Endothelial cell of umbilical vein (primary cell): Measurements from ENCODE around the gene RASA4. TPM values are rescaled to one million over a fixed set of nuclear protein-coding genes. Genes with fewer than 3 reads are reported as not detected.
"Not testable (repeated sequence)": the region's sequence is repeated elsewhere in the genome, so short reads cannot be mapped to it uniquely, and the experiment has no call there.

ENCODE experiments used
- BruUV-seq: library from RNA; stranded (reverse); fragments of 400-500 nt; replicated peaks from 2 replicates; lab custom pipeline; 2021; lab: Mats Ljungman, UMichigan
- CTCF ChIA-PET: fragments of 300-600, 350-600 bp; sonication (Branson Sonifier 250); formaldehyde crosslinking; loops from one replicate; lab custom pipeline; 2021; ENCODE audit warnings: antibody characterized with exemption, inconsistent platforms; lab: Charles Lee
- POLR2A ChIA-PET: fragments of 300-600, 350-600 bp; sonication (Branson Sonifier 250); formaldehyde crosslinking; loops from one replicate; lab custom pipeline; 2021; ENCODE audit warnings: antibody characterized with exemption, inconsistent platforms; lab: Charles Lee
- DNase-seq: peaks from one replicate; pipeline ENCODE4 v3.0.0-alpha.2; 2011; ENCODE audit warnings: low read depth, low spot score
- FAIRE-seq: peaks from 2 replicates; lab custom pipeline; 2011; peaks lifted over from hg19 to GRCh38; lab: Jason Lieb, UNC
- H2AFZ ChIP-seq: 2 replicates; pipeline ENCODE4 v1.6.0; 2012; ENCODE audit warnings: low read depth, low read length, control low read depth, inconsistent platforms
- H3K27ac ChIP-seq: 2 replicates; pipeline ENCODE4 v1.5.1; 2011; ENCODE audit warnings: low read depth, mild to moderate bottlenecking, control low read depth, low read length, moderate library complexity; ENCODE audit not compliant: insufficient read depth
- H3K27me3 ChIP-seq, 2 experiments: 2 replicates each; pipeline versions ENCODE4 v1.6.0 to v1.6.1; 2011; ENCODE audit warnings: low read length in 2 of 2, mixed read lengths in 1 of 2; ENCODE audit not compliant: control insufficient read depth in 2 of 2, insufficient read depth in 2 of 2
- H3K36me3 ChIP-seq, 2 experiments: 2 replicates in 1 of 2; 3 replicates in 1 of 2; pipeline ENCODE4 v1.5.1; 2011; ENCODE audit warnings: low read length in 2 of 2, mild to moderate bottlenecking in 1 of 2, moderate library complexity in 1 of 2; ENCODE audit not compliant: control insufficient read depth in 2 of 2, insufficient read depth in 2 of 2; ENCODE audit errors: extremely low read depth in 1 of 2
- H3K4me1 ChIP-seq: 3 replicates; pipeline ENCODE4 v1.5.1; 2011; ENCODE audit warnings: mild to moderate bottlenecking, low read length; ENCODE audit not compliant: control insufficient read depth, insufficient read depth; ENCODE audit errors: extremely low read depth
- H3K4me2 ChIP-seq: 2 replicates; pipeline ENCODE4 v1.6.1; 2011; ENCODE audit warnings: low read length, control low read depth, mixed read lengths; ENCODE audit not compliant: insufficient read depth
- H3K4me3 ChIP-seq, 3 experiments: fragments of 200-600 bp in 1 of 3; sonication (generic), shearing (Covaris generic) in 1 of 3; replicated peaks in 1 of 3; 2 replicates each; pipeline ENCODE4 v1.5.1; 2011 to 2016; ENCODE audit warnings: control low read depth in 3 of 3, low read length in 3 of 3, mild to moderate bottlenecking in 2 of 3, inconsistent platforms in 1 of 3, low read depth in 1 of 3, moderate library complexity in 1 of 3; ENCODE audit not compliant: insufficient read depth in 1 of 3
- H3K79me2 ChIP-seq: 2 replicates; pipeline ENCODE4 v1.6.0; 2012; ENCODE audit warnings: low read length, inconsistent platforms; ENCODE audit not compliant: control insufficient read depth, insufficient read depth
- H3K9ac ChIP-seq: replicated peaks from 2 replicates; pipeline ENCODE3; 2011; ENCODE audit warnings: low read length, control low read depth; ENCODE audit not compliant: insufficient read depth; ENCODE audit errors: extremely low read depth
- H3K9me1 ChIP-seq: replicated peaks from 3 replicates; pipeline ENCODE4 v1.6.0; 2011; ENCODE audit warnings: mild to moderate bottlenecking, low read length; ENCODE audit not compliant: control insufficient read depth, insufficient read depth; ENCODE audit errors: extremely low read depth
- H3K9me3 ChIP-seq: replicated peaks from 2 replicates; pipeline ENCODE4 v1.5.1; 2012; ENCODE audit warnings: low read length, inconsistent platforms; ENCODE audit not compliant: control insufficient read depth, insufficient read depth
- H4K20me1 ChIP-seq: replicated peaks from 2 replicates; pipeline ENCODE3; 2011; ENCODE audit warnings: mild to moderate bottlenecking, low read length; ENCODE audit not compliant: control insufficient read depth, insufficient read depth; ENCODE audit errors: extremely low read depth
- dilution Hi-C: fragments of 300-500 bp; cut with MboI; formaldehyde crosslinking; loops from one replicate; pipeline ENCODE4 v1.15.0; 2019; ENCODE audit warnings: low sequenced_read_pairs; ENCODE audit not compliant: extremely low pct_ligation_motif_present
- intact Hi-C: fragments of 100-400 bp; cut with micrococcal nuclease; formaldehyde crosslinking; loops from one replicate; pipeline ENCODE4 v1.10.0; 2022
- polyA plus RNA-seq, 4 experiments: library from polyadenylated mRNA; depleted of rRNA in 3 of 4; stranded (reverse) in 3 of 4; unstranded in 1 of 4; fragments of >200 nt; gene quantifications; 2 replicates each; pipeline versions ENCODE4 v1.2.1 to v1.2.3, GENCODE V29; 2011 to 2012; ENCODE audit warnings: missing spikeins in 1 of 4
- total RNA-seq: library from RNA; stranded (reverse); gene quantifications from 2 replicates; pipeline ENCODE4 v1.2.3, GENCODE V29; 2021

RASA4 gene
- total and polyA plus RNA-seq, 2 donors (not counting 3 experiments of a cell fraction or from before 2014, with no cell fraction given): 11.6 to 20.1 TPM

DNA sequence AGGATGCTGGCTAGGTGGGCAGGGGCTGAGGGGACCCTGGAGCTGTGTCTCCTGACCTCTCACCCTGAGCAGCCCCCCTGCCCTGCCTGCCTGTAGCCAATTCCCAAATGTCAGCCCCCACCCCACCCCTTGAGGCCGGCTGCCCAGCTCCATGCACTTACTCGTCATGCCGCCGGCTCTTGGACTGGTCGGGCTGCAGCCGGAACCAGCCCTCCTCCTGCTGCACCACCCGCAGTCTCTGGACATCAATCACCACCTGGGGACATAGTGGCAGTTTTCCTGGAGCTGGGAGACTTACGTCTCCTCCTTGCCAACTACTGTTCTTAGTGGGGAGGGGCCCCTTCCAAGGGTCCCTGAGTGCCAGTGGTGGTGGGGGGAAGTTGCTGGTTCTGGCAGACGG, 16.9 kb downstream of the RASA4 start:
- BruUV-seq, H3K4me2 ChIP-seq, DNase-seq, H3K27ac ChIP-seq, H4K20me1 ChIP-seq, H3K9me3 ChIP-seq, H3K36me3 ChIP-seq, CTCF ChIA-PET, intact Hi-C loops, H3K4me3 ChIP-seq, H3K9ac ChIP-seq, H3K27me3 ChIP-seq, H3K9me1 ChIP-seq, H3K4me1 ChIP-seq, FAIRE-seq, H2AFZ ChIP-seq, H3K79me2 ChIP-seq, POLR2A ChIA-PET, dilution Hi-C loops: not testable (repeated sequence)

GRCh38 chr7:102596036-102596435, 20.5 kb downstream of the RASA4 start:
- H3K4me2 ChIP-seq, H3K9ac ChIP-seq, H2AFZ ChIP-seq, FAIRE-seq, BruUV-seq, intact Hi-C loops, H3K27ac ChIP-seq, H3K36me3 ChIP-seq, H3K9me3 ChIP-seq, H3K4me3 ChIP-seq, DNase-seq, POLR2A ChIA-PET, H3K9me1 ChIP-seq, H3K27me3 ChIP-seq, dilution Hi-C loops, H3K4me1 ChIP-seq, H4K20me1 ChIP-seq, CTCF ChIA-PET, H3K79me2 ChIP-seq: not testable (repeated sequence)

DNA sequence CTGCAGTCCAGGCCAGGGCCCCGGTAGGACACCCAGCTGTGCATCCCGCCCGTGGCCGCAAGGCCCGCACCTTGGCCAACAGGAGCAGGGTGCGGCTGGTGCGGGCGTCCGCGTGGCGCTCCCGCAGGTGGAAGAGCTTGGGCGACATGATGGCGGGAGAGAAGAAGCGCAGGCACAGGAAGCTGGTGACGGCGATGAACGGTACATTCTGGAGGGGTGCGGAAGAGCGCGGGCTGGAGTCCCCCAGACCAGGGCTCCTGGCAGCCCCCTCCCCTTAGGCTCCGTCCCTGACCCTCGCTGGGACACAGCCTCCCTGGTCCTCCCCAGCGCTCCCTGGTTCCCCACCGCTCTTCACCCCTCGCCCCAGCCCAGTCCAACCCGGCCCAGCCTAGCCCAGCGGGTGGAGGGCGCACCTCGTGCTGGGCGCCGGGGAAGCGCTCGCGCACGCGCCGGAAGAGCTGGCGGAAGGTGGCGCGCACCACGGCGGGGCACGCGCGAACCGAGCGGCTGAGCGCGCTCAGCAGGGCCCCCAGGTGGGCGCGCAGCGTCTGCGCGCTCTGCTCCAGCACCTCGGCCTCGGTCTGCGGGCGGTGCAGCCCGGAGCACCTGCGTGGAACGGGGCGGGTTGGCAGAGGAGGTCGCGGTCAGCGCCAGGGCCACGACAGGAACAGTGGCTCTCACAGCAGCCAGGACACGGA, 22.8 kb downstream of the RASA4 start:
- H3K4me3 ChIP-seq, FAIRE-seq, DNase-seq, H3K4me1 ChIP-seq, H3K27ac ChIP-seq, H4K20me1 ChIP-seq, H3K4me2 ChIP-seq, H3K79me2 ChIP-seq, CTCF ChIA-PET, H2AFZ ChIP-seq, H3K9me1 ChIP-seq, POLR2A ChIA-PET, BruUV-seq, H3K9me3 ChIP-seq, H3K36me3 ChIP-seq, intact Hi-C loops, H3K27me3 ChIP-seq, dilution Hi-C loops, H3K9ac ChIP-seq: not testable (repeated sequence)

- POLR2A ChIA-PET, H3K36me3 ChIP-seq, H3K9ac ChIP-seq, intact Hi-C loops, CTCF ChIA-PET, BruUV-seq, H3K27ac ChIP-seq, H3K79me2 ChIP-seq, H4K20me1 ChIP-seq, H3K9me3 ChIP-seq, H3K9me1 ChIP-seq, H3K4me2 ChIP-seq, FAIRE-seq, DNase-seq, H3K27me3 ChIP-seq, H2AFZ ChIP-seq, H3K4me1 ChIP-seq, H3K4me3 ChIP-seq, dilution Hi-C loops: not testable (repeated sequence)
These were observed 24.0 kb downstream of the RASA4 start for GRCh38 chr7:102592477-102593019.
